BJ (cell line): ENCODE data around the gene TCOF1. TPM values are rescaled to one million over a fixed set of nuclear protein-coding genes. Genes with fewer than 3 reads are reported as not detected.

Experiments
- CTCF ChIA-PET: fragments of 350-600 bp; formaldehyde crosslinking; extraction: SDS; loops from one replicate; lab custom pipeline; 2021; ENCODE audit warnings: antibody characterized with exemption, inconsistent platforms; lab: Yijun Ruan, JAX
- POLR2A ChIA-PET: fragments of 300-600 bp; sonication (Branson Sonifier 250); formaldehyde crosslinking; extraction: SDS; loops from one replicate; lab custom pipeline; 2021; ENCODE audit warnings: antibody characterized with exemption; lab: Charles Lee
- DNase-seq: peaks from one replicate; pipeline ENCODE4 v3.0.0-alpha.2; 2011; ENCODE audit warnings: low read depth
- H3K27me3 ChIP-seq: 2 replicates; pipeline ENCODE4 v1.6.0; 2011; ENCODE audit warnings: low read length; ENCODE audit not compliant: control insufficient read depth, insufficient read depth
- H3K36me3 ChIP-seq: 2 replicates; pipeline ENCODE4 v1.5.1; 2011; ENCODE audit warnings: low read length; ENCODE audit not compliant: control insufficient read depth, insufficient read depth
- H3K4me3 ChIP-seq: 2 replicates; pipeline ENCODE4 v1.5.1; 2011; ENCODE audit warnings: low read depth, mild to moderate bottlenecking, control low read depth, low read length
- CTCF ChIP-seq: IDR thresholded peaks from 2 replicates; pipeline ENCODE4 v1.5.1; 2011; ENCODE audit warnings: low read depth, mild to moderate bottlenecking, control low read depth, inconsistent platforms, low read length, moderate library complexity; ENCODE audit not compliant: insufficient read depth
- polyA plus RNA-seq: library from polyadenylated mRNA; depleted of rRNA; stranded (reverse); fragments of >200 nt; gene quantifications from 2 replicates; pipeline ENCODE4 v1.2.3, GENCODE V29; 2011

The TCOF1 gene
- polyA plus RNA-seq, 1 experiment = 9.7 TPM

GRCh38 chr5:150384701-150385100 lies 27.2 kb downstream of the TCOF1 start:
- H3K27me3 ChIP-seq = no peaks in the 10 kb centered on the region
- no peak for DNase-seq
- peaks cover 51% of the 10 kb centered on the region for H3K36me3 ChIP-seq
- H3K4me3 ChIP-seq = no peak overlapping the region
- CTCF ChIA-PET = no interaction called here
- POLR2A ChIA-PET = no interaction called here
- TF ChIP-seq CTCF = no peak

- POLR2A ChIA-PET = no interaction called here
Observed at GRCh38 chr5:150386024-150386855, 28.7 kb downstream of the TCOF1 start.

GRCh38 chr5:150389531-150390266 lies 32.2 kb downstream of the TCOF1 start:
- CTCF ChIA-PET = no interaction called here
- H3K4me3 ChIP-seq = no peak overlapping the region
- TF ChIP-seq CTCF = no peak
- peaks cover 46% of the 10 kb centered on the region for H3K36me3 ChIP-seq
- no peak for DNase-seq
- no peaks in the 10 kb centered on the region for H3K27me3 ChIP-seq
- POLR2A ChIA-PET = no interaction called here

More at GRCh38 chr5:150386024-150386855, 28.7 kb downstream of the TCOF1 start:
- no peak for TF ChIP-seq CTCF
- DNase-seq = no peak
- no peak overlapping the region for H3K4me3 ChIP-seq
- H3K36me3 ChIP-seq = peaks cover 49% of the 10 kb centered on the region
- CTCF ChIA-PET = interaction anchor here (0.6 to 2.4 kb wide), 4 partner anchors 10 to 47 kb away, joined by 3 to 6 read pairs (median 4); no protein-coding TSS in a partner anchor
- H3K27me3 ChIP-seq = no peaks in the 10 kb centered on the region

- no peak for DNase-seq
- TF ChIP-seq CTCF = no peak
- ChIA-PET CTCF (no interaction called here), POLR2A (interaction anchor here (0.6 kb wide), 1 partner anchor 27 kb away, joined by 4 read pairs; no protein-coding TSS in a partner anchor)
- Histone ChIP-seq H3K4me3 (no peak overlapping the region), H3K36me3 (peaks cover 44% of the 10 kb centered on the region), H3K27me3 (no peaks in the 10 kb centered on the region)
Observed at GRCh38 chr5:150391064-150391834, 33.8 kb downstream of the TCOF1 start.
